GM19468 (cell line): ENCODE results near the gene MESD.

Source experiments
- ATAC-seq: cut with Tn5 transposase; IDR thresholded peaks from one replicate; pipeline ENCODE4 v1.9.1; 2021; ENCODE audit warnings: mild to moderate bottlenecking, moderate library complexity, moderate number of reproducible peaks; ENCODE audit not compliant: unreplicated experiment; ENCODE audit errors: extremely low read depth

Gene MESD

GRCh38 chr15:80989518-80990478, at the start of gene MESD:
TSS of gene MESD (minus strand) at chr15:80989819. CDS start at chr15:80989791, 28 bp downstream.
- peak; percentile 89 for ATAC-seq

- no peak for ATAC-seq
These were observed 49.5 kb upstream of the MESD start for GRCh38 chr15:81038975-81039607.

- no peak for ATAC-seq
These were observed 48.5 kb upstream of the MESD start for GRCh38 chr15:81037952-81038743.

DNA sequence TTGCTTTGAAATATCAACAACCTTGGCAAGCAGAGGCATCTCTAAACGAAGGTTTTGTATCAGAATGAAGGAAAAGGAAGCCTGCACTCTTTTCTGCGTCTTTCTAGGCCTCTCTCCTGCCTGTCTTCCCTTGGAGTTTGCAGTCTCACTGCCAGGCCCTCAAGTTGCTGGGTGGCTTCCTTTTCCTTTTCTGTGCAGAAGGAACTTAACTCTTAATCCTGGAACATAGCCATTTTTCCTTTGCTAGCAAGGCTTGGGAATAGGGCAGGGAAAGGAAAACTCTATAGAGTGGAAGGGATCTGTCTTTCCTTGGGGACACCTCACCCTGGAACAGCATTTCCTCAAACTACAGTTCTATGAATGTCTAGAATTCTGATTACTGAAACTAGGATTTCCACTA, 43.9 kb upstream of the MESD start:
- ATAC-seq = no peak

DNA sequence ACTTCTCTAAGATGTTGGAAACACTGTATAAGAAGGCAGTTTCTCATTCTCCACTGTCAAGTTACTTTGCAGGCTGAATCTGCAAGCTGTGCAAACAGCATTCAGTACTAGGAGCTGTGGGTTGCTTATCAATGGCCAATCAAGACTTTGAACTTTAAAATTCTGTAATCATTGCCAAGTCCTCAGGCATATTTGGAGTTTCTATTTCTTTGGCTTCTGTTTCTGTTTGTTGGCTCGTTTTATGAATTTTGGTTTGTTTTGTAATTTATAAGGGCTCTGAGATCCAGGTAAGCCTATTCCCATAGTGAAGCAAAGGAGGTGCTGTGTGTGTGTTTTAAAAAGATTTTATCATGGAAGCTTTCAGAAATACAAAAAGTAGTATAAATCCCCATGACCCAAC, 43.2 kb upstream of the MESD start:
- ATAC-seq = no peak

DNA sequence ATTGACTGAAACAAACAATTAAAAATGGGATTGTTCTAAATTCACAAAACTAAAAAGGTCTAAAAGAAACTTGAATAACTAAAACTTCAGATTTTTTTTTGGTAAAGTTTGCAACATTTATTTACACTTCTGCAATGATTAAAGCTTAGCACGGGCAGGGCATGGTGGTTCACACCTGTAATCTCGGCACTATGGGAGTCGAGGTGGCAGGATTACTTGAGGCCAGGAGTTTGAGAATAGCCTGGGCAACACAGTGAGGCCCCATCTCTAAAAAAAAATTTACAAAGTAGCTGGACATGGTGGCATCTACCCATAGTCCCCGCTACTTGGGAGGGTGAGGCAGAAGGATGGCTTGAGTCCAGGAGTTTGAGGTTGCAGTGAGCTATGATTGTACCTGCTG, 42.7 kb upstream of the MESD start:
- ATAC-seq = no peak

- no peak for ATAC-seq
These were observed 41.6 kb upstream of the MESD start for GRCh38 chr15:81031203-81031602.

DNA sequence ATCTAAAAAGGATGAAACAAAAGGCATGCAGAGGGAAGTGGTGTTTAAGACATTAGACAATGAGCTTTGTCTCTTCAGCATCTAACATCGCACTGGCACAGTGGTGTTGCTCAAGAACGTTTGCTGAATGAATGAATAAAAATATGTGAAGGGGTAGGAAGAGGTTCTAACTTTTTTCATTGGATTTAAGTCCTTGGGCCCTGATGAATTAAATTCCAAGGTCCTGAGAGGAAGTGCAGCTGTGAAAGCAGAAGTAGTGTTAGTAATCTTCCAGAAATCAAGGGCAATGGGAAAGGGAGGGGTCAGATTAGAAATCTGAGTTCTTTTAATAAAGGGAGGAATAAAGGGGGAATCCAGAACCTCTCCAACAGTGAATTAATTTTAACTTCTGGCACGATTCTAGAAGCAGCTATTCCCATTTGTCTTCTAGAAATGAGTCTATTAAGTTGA, 40.7 kb upstream of the MESD start:
- ATAC-seq = no peak

DNA sequence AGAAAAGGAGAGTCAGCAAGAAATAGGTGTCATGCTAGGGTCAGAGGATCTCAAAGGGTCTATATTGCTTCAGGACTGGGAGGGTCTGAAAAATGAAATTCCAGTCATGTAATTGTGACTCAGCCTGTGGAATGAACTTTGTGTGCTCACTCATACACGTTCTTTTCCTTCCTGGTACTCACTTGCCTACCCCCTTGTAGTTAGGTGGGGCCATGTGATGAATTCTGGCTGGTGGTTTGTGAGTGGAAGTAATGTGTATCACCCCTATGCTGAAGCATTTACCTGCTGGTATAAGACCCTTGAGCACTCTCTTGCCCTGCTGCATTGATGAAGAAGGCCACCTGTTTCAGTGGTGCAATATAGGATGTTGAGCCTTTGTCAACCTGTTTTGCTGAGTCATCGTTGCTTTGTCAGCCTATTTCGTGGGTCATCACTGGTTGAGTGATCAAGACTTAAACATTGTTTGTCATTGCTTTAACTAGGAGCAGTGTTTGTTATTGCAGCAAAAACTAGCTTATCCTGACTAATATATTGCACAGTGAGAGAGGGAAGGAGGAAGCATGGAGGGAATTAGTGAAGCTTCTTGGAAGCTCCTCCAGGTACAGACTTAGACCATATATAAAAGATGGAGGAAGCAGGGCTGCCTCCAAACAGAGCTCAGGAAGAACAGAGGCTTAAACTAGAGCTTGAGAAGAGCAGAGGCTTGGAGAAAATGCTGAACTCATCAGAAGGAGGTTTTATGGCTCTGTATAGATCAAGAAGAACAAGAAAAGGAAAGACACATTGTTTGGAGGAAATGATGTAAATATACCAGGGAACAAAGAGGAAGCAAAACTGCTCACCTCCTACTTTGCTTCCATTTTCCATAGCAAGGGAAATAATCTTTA, 40.0 kb upstream of the MESD start:
- ATAC-seq = no peak

DNA sequence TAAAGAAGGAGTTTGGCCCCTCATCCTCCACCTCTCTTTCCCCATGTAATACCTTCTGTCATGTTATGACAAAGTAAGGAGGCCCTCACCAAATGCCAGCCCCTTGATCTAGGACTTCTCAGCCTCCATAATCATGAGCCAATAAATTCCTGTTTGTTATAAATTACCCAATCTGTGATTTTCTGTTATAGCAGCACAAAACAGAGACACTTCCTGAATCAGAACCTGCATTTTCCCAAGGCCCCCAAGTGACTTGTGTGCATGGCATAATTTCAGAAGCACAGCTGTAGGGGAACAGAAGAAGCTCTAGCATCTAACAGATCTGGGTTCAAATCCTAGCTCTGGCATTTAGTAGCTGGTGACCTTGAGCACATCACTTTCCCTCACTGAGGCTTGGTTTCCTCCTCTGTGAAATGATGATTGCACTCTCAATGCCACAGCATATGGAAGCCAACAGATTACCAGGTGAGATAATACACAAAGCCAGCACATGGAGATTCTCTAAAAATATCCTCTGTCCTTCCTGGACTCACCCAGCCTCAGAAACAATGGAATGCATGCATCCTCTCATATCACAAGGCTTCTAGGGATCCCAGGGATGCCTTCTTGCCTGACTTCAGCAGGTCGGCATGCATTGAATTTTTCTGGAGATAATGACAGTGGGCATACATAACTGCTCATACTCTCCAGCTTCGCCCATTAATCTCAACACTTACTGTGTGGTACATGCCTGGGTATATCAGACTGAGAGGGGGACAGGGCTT, 37.4 kb upstream of the MESD start:
- ATAC-seq = no peak

GRCh38 chr15:81025721-81026370, 36.2 kb upstream of the MESD start:
- no peak for ATAC-seq

DNA sequence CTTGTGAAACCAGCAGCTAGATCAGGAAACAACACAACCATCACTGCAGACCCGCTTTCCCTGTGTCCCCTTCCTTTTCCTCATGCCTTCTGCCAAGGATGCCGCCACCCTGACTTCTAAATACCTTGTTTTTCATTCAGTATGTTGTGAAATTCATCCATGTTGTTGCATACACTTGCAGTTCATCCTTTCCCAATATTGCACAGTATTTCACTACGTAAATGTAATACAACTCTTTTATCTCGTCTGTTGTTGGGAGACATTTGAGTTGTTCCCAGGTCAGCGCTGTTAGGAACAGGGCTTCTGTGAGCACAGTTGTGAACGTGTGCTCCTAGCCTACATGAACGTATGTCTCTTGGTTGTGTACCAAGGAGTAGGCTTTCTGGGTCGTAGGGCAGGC, 35.3 kb upstream of the MESD start:
- no peak for ATAC-seq

DNA sequence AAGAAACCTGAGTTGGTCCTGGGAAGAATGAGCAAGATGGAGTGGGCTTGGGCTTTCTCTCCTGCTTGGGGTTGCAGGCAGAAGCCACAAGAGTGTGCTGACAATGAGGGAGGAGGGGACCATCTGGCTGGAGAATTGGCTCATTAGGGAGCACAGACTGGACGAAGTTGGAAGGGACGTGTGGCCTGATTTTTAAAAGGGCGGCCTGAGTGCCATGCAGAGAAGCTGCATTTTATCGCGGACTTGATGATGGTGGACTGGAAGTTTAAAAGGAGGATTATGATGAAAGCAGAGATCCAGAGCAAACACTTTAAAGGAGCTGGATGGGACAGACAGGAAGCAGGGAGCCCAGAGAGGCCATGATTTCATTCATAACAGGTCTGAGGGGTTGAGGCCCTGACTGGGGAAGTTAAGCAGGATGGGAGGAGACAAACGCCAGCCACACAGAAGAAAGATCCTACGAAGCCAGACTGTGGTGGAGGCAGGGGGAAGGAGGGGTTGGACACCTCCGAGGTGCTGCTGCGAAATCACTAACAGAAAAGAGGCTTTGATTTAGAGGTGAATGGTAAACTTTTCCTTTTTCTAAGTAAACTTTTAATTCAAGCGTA, 34.8 kb upstream of the MESD start:
- ATAC-seq = no peak

- peak; percentile 77 for ATAC-seq
These were observed 34.1 kb upstream of the MESD start for GRCh38 chr15:81023483-81024264.

DNA sequence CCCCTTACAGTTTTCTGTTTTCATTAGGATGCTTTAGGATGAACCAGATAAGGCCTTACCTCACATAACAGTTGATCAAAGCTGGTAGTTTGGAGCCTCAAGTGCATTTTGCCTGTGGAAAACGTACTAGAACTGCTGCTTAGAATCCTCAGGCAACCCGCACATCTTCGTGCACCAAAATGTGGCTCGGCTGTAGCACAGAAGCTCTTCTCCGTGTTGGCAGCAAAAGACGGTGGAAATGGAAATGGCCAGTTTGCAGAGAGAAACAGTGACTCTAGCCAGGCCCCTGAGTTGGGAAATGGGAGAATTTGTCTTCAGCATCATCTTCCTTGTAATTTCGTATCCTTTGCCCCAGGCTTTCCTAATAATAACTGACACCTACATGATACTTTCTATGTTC, 31.7 kb upstream of the MESD start:
- no peak for ATAC-seq

DNA sequence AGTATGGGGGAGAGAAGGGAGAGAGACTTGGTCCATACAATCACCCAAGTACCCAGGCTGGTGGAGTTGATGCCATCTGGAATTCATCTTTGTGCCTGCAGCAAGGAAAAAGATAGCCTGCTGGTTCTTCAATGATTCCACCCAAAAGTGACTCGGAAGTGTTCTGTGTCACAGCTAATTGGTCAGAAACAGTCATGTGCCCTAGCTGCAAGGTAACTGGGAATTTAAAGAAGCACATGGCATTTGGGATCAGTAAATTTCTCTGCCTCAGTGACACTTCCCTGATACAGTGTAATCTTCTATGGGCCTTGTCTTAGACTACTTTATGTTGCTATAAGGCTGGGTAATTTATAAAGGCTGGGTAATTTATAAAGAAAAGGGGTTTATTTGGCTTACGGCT, 28.6 kb upstream of the MESD start:
- ATAC-seq = no peak

- ATAC-seq = no peak
These were observed 27.0 kb upstream of the MESD start for GRCh38 chr15:81016489-81017068.
